ENCODE results near the gene BRD9. TPM values are rescaled to one million over a fixed set of nuclear protein-coding genes. Genes with fewer than 3 reads are reported as not detected.
A peak's percentile ranks its signal among the peaks of the same experiment; 100 is the strongest.

BRD9 gene
- total and polyA plus RNA-seq, 9 of the 15 experiments (the other 6 are each of a cell fraction or from before 2014, with no cell fraction given) = 2.4 to 68.7 (median 44.9) TPM

DNA sequence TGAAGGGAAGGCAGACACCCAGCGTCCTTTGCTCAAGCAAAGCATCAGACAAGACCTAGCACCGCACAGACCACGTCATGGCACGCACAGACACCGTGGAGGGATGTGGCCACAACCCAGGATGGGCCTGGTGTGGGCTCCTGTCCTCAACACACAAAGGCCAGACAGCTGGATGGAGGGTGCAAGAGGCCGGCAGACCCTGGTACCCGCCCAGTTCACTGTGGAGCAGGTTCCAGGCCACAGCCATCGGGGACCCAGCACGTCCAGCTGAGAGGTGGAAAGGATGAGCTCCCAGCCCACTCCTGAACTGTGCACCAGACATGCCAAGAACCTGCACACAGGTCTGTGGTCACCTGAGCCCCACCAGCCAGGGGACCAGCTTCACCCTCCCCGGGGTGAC lies 26.8 kb downstream of the BRD9 start (continued):
- TF ChIP-seq, protein P1, sequence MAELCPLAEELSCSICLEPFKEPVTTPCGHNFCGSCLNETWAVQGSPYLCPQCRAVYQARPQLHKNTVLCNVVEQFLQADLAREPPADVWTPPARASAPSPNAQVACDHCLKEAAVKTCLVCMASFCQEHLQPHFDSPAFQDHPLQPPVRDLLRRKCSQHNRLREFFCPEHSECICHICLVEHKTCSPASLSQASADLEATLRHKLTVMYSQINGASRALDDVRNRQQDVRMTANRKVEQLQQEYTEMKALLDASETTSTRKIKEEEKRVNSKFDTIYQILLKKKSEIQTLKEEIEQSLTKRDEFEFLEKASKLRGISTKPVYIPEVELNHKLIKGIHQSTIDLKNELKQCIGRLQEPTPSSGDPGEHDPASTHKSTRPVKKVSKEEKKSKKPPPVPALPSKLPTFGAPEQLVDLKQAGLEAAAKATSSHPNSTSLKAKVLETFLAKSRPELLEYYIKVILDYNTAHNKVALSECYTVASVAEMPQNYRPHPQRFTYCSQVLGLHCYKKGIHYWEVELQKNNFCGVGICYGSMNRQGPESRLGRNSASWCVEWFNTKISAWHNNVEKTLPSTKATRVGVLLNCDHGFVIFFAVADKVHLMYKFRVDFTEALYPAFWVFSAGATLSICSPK (IDR thresholded peaks at IDR 0.05; ENCODE audit: borderline replicate concordance) = no peak
- no peak for TF ChIP-seq ZC3H11A (IDR thresholded peaks at IDR 0.05; ENCODE audit: low read depth, low read length)
- peak; percentile 62 for TF ChIP-seq POLR2G (IDR thresholded peaks at IDR 0.05; ENCODE audit: low read depth, low read length)
- no peak for TF ChIP-seq EHMT2 (IDR thresholded peaks at IDR 0.05)

GRCh38 chr5:865168-865521 lies 27.5 kb downstream of the BRD9 start:
- H3K4me2 ChIP-seq (ENCODE audit: insufficient read depth, low read length) = no peak overlapping the region
- H3K27ac ChIP-seq (ENCODE audit: extremely low read depth, low read depth, low read length) = no peak overlapping the region
- no peaks in the 10 kb centered on the region for H3K27me3 ChIP-seq (ENCODE audit: control insufficient read depth in 2 of 2, insufficient read depth in 2 of 2, low read length in 2 of 2)
- ATAC-seq (no peak), FAIRE-seq (no peak), DNase-seq (ENCODE audit: extremely low read depth in 1 of 4, low spot score in 3 of 4) (no peak)
- H3K9me3 ChIP-seq (replicated peaks; ENCODE audit: control insufficient read depth, insufficient read depth, low read depth, low read length) = no peaks in the 10 kb centered on the region
- peak overlapping the region in 1 of 2 experiments; percentile 48; a peak in 1 of 4 replicates for H3K9ac ChIP-seq (ENCODE audit: insufficient read depth in 1 of 2, low read depth in 2 of 2, low read length in 2 of 2)
- H4K20me1 ChIP-seq (replicated peaks; ENCODE audit: control insufficient read depth, insufficient read depth, low read length) = peaks cover 9% of the 10 kb centered on the region
- 0 out of 2 replicates have a peak, but pooled peaks have one; percentile 4 for TF ChIP-seq RBFOX2 (IDR thresholded peaks at IDR 0.05; ENCODE audit: low read depth, low read length)
- TF ChIP-seq, protein P2, sequence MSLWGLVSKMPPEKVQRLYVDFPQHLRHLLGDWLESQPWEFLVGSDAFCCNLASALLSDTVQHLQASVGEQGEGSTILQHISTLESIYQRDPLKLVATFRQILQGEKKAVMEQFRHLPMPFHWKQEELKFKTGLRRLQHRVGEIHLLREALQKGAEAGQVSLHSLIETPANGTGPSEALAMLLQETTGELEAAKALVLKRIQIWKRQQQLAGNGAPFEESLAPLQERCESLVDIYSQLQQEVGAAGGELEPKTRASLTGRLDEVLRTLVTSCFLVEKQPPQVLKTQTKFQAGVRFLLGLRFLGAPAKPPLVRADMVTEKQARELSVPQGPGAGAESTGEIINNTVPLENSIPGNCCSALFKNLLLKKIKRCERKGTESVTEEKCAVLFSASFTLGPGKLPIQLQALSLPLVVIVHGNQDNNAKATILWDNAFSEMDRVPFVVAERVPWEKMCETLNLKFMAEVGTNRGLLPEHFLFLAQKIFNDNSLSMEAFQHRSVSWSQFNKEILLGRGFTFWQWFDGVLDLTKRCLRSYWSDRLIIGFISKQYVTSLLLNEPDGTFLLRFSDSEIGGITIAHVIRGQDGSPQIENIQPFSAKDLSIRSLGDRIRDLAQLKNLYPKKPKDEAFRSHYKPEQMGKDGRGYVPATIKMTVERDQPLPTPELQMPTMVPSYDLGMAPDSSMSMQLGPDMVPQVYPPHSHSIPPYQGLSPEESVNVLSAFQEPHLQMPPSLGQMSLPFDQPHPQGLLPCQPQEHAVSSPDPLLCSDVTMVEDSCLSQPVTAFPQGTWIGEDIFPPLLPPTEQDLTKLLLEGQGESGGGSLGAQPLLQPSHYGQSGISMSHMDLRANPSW (CRISPR knock-in tag; IDR thresholded peaks at IDR 0.05) = no peak
- H3K36me3 ChIP-seq (ENCODE audit: control insufficient read depth, insufficient read depth, low read length) = peaks cover 80% of the 10 kb centered on the region
- in situ Hi-C loops (cut with MboI) = no loop called here
- CTCF ChIA-PET (ENCODE audit: low intra/inter-chr PET ratio) = no interaction called here
- BruUV-seq (replicated peaks) = no TSS peak
- intact Hi-C loops (cut with micrococcal nuclease) = no loop called here
- H2AFZ ChIP-seq (ENCODE audit: low read depth, low read length) = no peak overlapping the region
- H3K4me3 ChIP-seq = no peak overlapping the region
- WGBS (ENCODE audit: insufficient coverage, low coverage, missing lambda C conversion rate) = 95% methylated on average over 19 of the region's 24 CpGs
- no peaks in the 10 kb centered on the region for H3K9me1 ChIP-seq (ENCODE audit: control insufficient read depth, insufficient read depth, low read length)
- H3K79me2 ChIP-seq (ENCODE audit: control insufficient read depth, insufficient read depth, low read length) = no peaks in the 10 kb centered on the region
- peaks cover 0 to 28% of the 10 kb centered on the region in 2 experiments; a peak in 1 of 5 replicates for H3K4me1 ChIP-seq (replicated peaks in 1 of 2; ENCODE audit: control insufficient read depth in 2 of 2, insufficient read depth in 2 of 2, low read length in 2 of 2)
- POLR2A ChIA-PET = interaction anchor here (0.6 kb wide), 1 partner anchor 9 kb away, joined by 3 read pairs; no protein-coding TSS in a partner anchor

All from K562 (cell line).